DMS53 treated with DMSO at 0.1 percent for 48 hours (cell line): Measurements from ENCODE around the gene CDH4.
"Not testable (repeated sequence)": the region's sequence is repeated elsewhere in the genome, so short reads cannot be mapped to it uniquely, and the experiment has no call there.

Experiments used
- DNase-seq: peaks from one replicate; lab custom pipeline; 2025; ENCODE audit not compliant: unreplicated experiment; lab: John Stamatoyannopoulos, UW

Gene CDH4

GRCh38 chr20:61846741-61847419 lies 594.8 kb downstream of the CDH4 start:
- no peak for DNase-seq

- no peak for DNase-seq
Observed at GRCh38 chr20:61847420-61847748, 595.3 kb downstream of the CDH4 start.

GRCh38 chr20:61847986-61848385 lies 595.9 kb downstream of the CDH4 start:
- no peak for DNase-seq

- DNase-seq = no peak
Observed at GRCh38 chr20:61848851-61849250, 596.8 kb downstream of the CDH4 start.

GRCh38 chr20:61849376-61849775 lies 597.3 kb downstream of the CDH4 start:
- no peak for DNase-seq

GRCh38 chr20:61849822-61850221 lies 597.8 kb downstream of the CDH4 start:
- no peak for DNase-seq

GRCh38 chr20:61850457-61850856 lies 598.4 kb downstream of the CDH4 start:
- DNase-seq = no peak

GRCh38 chr20:61850926-61851900 lies 599.2 kb downstream of the CDH4 start:
- no peak for DNase-seq

GRCh38 chr20:61852268-61853072 lies 600.4 kb downstream of the CDH4 start:
- no peak for DNase-seq

- DNase-seq = no peak
Observed at GRCh38 chr20:61853073-61854005, 601.3 kb downstream of the CDH4 start.

GRCh38 chr20:61854538-61854937 lies 602.5 kb downstream of the CDH4 start:
- DNase-seq = not testable (repeated sequence)

GRCh38 chr20:61855286-61855685 lies 603.2 kb downstream of the CDH4 start:
- DNase-seq = no peak

GRCh38 chr20:61856626-61857413 lies 604.8 kb downstream of the CDH4 start:
- no peak for DNase-seq

GRCh38 chr20:61857414-61857775 lies 605.3 kb downstream of the CDH4 start:
- DNase-seq = no peak

- no peak for DNase-seq
Observed at GRCh38 chr20:61857884-61858283, 605.8 kb downstream of the CDH4 start.

GRCh38 chr20:61859767-61860166 lies 607.7 kb downstream of the CDH4 start:
- no peak for DNase-seq

GRCh38 chr20:61860260-61860987 lies 608.4 kb downstream of the CDH4 start:
- no peak for DNase-seq

- no peak for DNase-seq
Observed at GRCh38 chr20:61861054-61861841, 609.2 kb downstream of the CDH4 start.
